GM21576 (cell line): ENCODE results near the gene FRRS1L.

ENCODE experiments used
- ATAC-seq: cut with Tn5 transposase; IDR thresholded peaks from one replicate; pipeline ENCODE4 v1.9.1; 2021; ENCODE audit warnings: mild to moderate bottlenecking, moderate library complexity; ENCODE audit not compliant: unreplicated experiment

Gene FRRS1L

DNA sequence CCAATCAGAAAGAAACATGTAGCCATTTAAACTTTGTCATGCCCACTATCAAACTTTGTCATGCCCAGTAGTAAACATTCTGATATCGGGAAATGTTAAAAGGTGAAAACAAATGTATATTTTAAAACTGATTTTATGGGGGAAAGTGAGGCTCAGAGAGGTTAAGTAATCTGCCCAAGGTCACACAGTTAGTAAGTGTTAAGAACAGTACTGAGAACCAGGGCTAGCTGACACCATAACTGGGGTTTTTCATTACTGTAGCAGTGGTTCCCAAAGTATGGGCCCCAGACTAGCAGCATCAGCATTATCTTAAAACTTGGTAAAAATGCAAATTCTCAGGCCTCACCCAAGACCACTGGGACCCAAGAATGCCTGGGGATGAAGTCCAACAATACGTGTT, 9.9 kb upstream of the FRRS1L start:
- ATAC-seq, result no peak

DNA sequence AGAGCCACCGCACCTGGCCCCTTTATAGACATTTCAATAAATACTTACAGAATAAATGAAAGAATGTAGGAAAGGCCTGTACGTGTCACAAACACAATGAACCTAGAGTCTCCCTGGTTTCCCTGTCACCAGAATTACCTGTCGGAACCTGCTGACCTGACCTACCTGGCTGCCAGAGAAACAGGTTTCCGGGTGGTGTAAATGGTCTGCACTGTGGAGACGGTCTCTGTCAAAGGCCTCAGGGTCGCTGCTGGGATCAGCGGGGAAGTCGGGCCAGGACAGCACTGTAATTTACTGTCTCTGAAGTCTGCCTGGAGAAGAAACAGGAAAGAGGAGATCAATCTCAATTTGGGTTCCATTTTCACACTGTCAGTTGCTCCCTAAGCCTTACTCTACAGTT, 9.3 kb upstream of the FRRS1L start:
- no peak for ATAC-seq

DNA sequence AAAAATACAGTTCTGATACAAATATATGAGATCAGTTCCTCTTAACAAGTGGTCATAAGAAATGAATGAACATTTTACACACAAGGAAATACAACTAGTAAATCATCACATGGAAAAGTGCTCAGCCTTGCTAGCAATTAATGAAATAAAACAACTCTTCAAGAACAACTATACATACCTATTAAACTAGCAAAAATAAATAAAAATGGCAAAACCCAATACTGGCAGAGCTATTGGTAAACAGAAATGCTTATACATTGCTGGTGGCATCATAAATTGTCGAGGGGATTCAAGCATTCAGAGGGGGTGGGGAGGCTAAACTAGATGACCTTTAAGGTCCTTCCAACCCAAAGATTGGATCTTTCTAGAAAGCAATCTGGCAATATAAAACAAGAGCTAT, 5.9 kb upstream of the FRRS1L start:
- ATAC-seq, result no peak

- no peak for ATAC-seq
Observed at GRCh38 chr9:109171926-109172325, 4.9 kb upstream of the FRRS1L start.

DNA sequence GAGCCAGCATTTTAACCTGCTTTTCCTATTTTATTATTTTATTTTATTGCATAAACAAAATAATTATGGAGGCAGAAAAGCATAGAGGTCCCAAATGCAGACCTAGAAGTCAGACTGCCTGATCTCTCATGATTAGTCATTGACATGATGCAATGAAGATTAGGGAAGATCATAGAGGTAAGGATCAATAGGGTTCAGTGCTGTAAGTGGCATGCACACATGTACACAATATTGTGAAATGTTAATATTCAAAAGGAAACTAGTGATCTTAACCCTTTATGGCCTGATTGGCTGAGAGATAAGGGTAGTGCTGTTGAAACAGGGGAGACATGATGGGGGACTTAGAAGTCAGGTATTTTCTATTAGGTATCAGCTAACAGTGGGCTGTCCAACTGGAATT, 1.1 kb upstream of the FRRS1L start:
- ATAC-seq, result no peak

- no peak for ATAC-seq
Observed at GRCh38 chr9:109167716-109168115, 667 bp upstream of the FRRS1L start.

DNA sequence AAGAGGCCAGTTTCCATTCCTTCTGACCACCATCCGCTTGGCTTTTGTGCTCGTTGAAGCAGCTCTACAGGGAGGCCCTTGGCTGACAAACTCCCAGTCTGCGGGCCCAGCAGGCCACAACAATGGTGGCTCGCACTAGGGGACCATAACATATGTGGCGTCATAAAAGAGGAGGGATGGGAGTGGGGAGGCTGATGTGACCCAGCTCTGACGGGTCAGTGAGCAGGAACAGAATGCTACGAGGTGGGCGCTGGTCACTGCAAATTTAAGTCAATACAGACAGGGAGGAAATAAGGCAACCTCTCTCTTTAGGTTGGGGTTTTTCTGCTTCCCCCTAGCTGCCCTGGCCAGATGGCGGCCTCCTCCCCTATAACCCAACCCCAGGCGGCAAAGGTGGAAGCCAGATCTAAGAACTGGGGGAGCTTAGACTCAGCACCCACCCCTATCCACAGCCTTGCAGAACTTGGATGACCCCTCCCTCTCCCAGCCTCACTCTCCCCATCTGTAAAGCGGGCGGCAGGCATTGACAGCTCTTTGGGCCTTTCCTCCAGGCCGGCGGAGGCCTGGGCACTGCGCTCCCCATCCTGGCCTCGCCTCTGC, 778 bp downstream of the FRRS1L start:
- ATAC-seq, result no peak

DNA sequence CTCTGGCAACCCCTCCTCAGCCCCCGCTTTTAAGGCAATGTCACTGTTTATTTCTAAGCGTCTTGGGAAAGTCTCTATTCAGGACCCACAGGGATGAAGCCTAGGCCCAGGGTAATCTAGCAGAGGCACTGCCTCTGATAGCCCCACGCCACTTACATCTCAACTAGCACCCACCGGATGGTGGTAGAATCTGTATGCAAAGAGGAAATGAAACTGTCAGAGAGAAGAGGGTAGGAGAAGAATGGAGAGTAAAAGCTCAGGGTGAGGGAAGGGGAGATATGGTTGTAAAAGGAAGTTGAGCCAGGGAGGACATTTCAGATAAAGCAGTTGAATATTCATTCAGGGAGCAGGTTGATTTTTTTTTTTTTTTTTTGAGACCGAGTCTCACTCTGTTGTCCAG, 3.0 kb downstream of the FRRS1L start:
- peak; percentile 90 for ATAC-seq

DNA sequence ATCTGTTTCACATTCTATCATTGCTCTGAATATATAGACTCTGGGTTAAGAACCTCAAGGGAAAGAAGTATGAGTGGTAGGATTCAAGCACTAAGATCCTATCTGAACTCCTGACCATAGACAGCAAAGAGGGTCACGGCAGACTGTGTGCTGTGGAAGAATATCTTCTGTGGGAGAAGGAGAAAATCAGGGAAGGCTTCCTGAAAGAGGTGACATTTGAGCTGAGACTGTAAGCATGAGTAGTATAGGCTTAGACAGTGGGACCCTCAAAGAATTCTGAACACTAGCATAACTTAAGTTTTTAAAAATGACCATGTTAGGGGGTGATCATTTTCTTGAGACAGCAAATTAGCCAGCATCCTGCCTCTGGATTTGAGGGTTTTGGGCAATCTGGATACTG, 3.9 kb downstream of the FRRS1L start:
- ATAC-seq, result no peak

- ATAC-seq, result no peak
Observed at GRCh38 chr9:109162677-109163076, 4.4 kb downstream of the FRRS1L start.

DNA sequence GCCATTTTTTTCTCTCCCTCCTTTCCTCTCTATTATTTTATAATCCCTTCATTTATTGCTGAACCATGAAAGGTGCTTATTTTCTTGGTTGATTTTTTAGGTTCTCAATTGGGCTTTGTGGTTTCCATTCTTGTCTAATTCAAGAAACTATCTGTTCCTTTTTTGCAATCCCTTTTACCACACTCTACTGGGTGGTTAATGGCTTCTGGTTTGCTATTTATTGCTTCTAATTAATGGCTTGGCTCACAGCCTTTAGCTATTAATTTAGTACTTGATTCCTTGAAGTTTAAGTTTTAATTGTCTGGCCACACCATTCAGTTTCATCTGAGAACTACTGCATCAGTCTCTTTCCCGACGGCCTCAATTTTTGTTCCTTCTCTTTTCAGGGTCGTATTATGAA, 5.6 kb downstream of the FRRS1L start:
- ATAC-seq, result no peak

GRCh38 chr9:109159583-109159982, 7.5 kb downstream of the FRRS1L start:
- ATAC-seq, result no peak

DNA sequence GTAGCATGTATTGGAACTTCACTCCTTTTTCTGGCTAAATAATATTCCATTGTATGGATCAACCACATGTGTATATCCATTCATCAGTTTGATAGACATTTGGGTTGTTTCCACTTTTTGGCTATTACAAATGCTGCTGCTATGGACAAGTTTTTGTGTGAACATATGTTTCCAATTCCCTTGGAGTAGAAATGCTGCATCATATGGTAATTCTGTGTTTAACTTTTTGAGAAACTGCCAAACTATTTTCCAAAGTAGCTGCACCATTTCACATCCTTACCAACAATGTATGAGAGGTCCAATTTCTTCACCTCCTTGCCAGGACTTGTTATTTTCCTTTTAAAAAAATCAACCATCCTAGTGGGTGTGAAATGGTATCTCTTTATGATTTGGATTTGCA, 8.4 kb downstream of the FRRS1L start:
- ATAC-seq, result no peak

DNA sequence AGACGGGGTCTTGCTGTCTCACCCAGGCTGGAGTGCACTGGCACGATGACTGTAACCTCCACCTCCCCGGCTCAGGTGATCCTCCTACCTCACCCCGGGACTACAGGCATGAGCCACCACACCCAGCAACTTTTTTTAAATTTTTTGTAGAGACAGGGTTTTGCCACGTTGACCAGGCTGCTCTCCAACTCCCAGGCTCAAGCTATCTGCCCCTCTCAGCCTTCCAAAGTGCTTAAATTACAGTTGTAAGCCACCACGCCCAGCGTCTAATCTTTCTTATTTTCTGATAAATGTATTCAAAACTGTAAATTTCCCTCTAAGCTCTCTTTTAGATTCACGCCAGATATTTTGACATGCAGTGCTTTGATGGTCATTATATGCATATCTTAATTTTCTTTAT, 10.3 kb downstream of the FRRS1L start:
- ATAC-seq, result no peak

GRCh38 chr9:109150925-109151545, 16.0 kb downstream of the FRRS1L start:
- no peak for ATAC-seq

DNA sequence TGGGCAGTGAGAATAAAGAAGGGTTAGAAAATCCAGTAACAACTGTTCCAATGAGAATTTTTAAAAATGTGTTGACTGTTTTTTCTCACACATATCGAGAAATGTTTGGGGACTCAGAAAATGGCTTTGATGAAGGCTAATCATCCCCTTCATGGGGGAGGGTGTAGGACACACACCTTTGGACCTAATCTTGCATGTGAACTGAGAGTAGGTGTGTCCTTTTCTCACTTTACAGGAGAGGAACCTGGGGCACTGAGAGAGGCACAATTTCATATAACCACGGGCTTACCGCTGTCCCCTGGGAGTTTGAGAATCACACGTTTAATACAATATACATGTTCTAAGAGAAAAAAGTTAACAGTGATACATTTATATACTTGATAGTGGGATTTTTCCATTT, 17.3 kb downstream of the FRRS1L start:
- ATAC-seq, result no peak

GRCh38 chr9:109149089-109149488, 18.0 kb downstream of the FRRS1L start:
- no peak for ATAC-seq

DNA sequence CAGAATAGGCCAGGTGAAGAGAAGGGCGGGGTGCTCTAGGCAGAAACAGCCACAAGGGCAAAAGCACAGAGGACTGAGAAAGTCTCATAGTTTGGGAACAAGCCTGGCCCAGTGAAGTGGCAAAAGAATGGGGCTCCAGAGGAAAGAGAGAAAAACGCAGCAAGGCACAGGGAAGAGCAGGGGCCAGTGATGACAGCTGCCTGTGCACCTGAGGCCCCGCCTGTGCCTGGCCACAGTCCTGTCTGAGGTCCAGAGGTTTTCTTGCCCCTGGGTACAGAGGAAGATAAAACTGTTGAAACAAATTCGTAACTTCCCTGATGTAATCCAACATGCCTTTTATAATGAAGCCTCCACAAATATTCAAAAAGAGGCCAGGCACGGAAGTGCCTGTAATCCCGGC, 22.0 kb downstream of the FRRS1L start:
- no peak for ATAC-seq

- peak; percentile 99 for ATAC-seq
Observed at GRCh38 chr9:109143881-109144562, 23.0 kb downstream of the FRRS1L start.

GRCh38 chr9:109141375-109141774, 25.7 kb downstream of the FRRS1L start:
- ATAC-seq, result no peak

- no peak for ATAC-seq
Observed at GRCh38 chr9:109139851-109140250, 27.2 kb downstream of the FRRS1L start.

GRCh38 chr9:109138421-109138820, 28.6 kb downstream of the FRRS1L start:
- ATAC-seq, result no peak

DNA sequence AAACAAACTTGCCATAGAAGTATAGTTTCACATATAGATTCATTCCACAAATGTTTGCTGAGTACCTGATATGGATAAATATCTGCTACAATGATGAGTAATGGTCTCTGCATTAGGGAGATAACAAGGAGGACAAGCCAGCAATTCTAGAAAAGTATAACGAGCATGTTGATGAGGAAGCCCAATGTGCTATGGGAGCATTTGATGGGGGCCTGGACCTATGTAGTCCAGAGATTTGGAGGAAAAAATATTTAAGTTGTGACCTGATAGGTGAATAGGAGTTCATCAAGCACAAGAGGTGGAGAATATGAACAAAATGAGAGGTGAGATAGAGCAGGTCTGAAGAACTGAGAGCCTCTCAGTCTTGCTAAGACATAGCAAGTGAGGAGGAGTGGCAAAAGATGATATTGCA, 32.9 kb downstream of the FRRS1L start:
- no peak for ATAC-seq
